ENCODE measurements around the gene FOXA1.

- TF ChIP-seq, protein P1, sequence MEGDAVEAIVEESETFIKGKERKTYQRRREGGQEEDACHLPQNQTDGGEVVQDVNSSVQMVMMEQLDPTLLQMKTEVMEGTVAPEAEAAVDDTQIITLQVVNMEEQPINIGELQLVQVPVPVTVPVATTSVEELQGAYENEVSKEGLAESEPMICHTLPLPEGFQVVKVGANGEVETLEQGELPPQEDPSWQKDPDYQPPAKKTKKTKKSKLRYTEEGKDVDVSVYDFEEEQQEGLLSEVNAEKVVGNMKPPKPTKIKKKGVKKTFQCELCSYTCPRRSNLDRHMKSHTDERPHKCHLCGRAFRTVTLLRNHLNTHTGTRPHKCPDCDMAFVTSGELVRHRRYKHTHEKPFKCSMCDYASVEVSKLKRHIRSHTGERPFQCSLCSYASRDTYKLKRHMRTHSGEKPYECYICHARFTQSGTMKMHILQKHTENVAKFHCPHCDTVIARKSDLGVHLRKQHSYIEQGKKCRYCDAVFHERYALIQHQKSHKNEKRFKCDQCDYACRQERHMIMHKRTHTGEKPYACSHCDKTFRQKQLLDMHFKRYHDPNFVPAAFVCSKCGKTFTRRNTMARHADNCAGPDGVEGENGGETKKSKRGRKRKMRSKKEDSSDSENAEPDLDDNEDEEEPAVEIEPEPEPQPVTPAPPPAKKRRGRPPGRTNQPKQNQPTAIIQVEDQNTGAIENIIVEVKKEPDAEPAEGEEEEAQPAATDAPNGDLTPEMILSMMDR (IDR thresholded peaks at IDR 0.05): no peak
- no peak for TF ChIP-seq POLR2AphosphoS5 (IDR thresholded peaks at IDR 0.05; ENCODE audit: low read depth, low read length)
- TF ChIP-seq REST (IDR thresholded peaks at IDR 0.05; ENCODE audit: insufficient read depth in 1 of 2, low read depth in 2 of 2, low read length in 1 of 2): no peak
- TF ChIP-seq SIN3A (IDR thresholded peaks at IDR 0.05; ENCODE audit: borderline replicate concordance, insufficient read depth, low read depth, low read length): no peak
Observed at GRCh38 chr14:37563189-37563588, 31.9 kb downstream of the FOXA1 start.
